Epithelial cell of proximal tubule (primary cell): ENCODE data around the gene CSTPP1. TPM values are rescaled to one million over a fixed set of nuclear protein-coding genes. Genes with fewer than 3 reads are reported as not detected.
A peak's percentile ranks its signal among the peaks of the same experiment; 100 is the strongest.

Source experiments
- DNase-seq: peaks from one replicate; pipeline ENCODE4 v3.0.0-alpha.2; 2011; ENCODE audit warnings: low read depth
- H3K4me3 ChIP-seq: 2 replicates; pipeline ENCODE4 v1.5.1; 2011; ENCODE audit warnings: low read depth, mild to moderate bottlenecking, low read length
- total RNA-seq: library from RNA; depleted of rRNA; stranded (reverse); fragments of >200 nt; gene quantifications from 2 replicates; pipeline ENCODE4 v1.2.3, GENCODE V29; 2015
- TF ChIP-seq, protein P1 (sequence below): conservative IDR thresholded peaks from 2 replicates; pipeline ENCODE4 v1.5.1; 2012; ENCODE audit warnings: low read depth, mild to moderate bottlenecking, low read length

Gene CSTPP1
- total RNA-seq, 1 donor from 2014 or later = 39.8 TPM

DNA sequence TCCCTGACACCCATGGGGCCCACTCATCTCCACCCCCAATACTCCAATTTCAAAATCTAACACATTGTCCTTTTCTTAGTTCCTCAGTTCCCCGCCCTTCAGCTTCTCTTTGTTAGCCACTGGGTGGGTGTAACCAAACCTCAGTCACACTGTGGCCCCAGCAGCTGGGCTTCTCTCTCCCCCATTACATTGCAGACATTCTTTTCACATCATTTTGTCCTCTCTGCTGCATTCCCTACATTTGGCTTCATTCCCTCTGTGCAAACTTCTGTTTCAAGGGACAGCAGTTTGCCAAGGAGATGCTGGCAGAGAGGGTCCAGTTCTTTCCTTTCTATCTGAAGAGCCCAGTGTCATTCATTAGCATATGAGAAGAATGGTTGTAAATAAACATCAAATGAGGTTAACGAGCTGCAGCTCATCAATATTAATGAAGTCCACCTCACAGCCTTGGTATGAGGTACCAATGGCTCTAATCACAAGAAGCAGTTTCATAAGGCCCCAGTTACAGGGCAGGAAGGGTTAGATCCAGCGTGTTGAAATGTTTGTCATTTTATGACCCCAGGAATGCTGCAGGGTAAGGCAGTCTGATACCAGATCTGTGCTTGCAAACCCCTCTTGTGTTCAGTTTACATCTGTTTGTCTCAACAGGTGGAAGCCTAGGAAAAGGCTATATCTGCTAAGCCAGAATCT, 167.8 kb downstream of the CSTPP1 start:
- peak; percentile 20 for DNase-seq
- TF ChIP-seq, protein P1, sequence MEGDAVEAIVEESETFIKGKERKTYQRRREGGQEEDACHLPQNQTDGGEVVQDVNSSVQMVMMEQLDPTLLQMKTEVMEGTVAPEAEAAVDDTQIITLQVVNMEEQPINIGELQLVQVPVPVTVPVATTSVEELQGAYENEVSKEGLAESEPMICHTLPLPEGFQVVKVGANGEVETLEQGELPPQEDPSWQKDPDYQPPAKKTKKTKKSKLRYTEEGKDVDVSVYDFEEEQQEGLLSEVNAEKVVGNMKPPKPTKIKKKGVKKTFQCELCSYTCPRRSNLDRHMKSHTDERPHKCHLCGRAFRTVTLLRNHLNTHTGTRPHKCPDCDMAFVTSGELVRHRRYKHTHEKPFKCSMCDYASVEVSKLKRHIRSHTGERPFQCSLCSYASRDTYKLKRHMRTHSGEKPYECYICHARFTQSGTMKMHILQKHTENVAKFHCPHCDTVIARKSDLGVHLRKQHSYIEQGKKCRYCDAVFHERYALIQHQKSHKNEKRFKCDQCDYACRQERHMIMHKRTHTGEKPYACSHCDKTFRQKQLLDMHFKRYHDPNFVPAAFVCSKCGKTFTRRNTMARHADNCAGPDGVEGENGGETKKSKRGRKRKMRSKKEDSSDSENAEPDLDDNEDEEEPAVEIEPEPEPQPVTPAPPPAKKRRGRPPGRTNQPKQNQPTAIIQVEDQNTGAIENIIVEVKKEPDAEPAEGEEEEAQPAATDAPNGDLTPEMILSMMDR = no peak
- H3K4me3 ChIP-seq = no peak overlapping the region

DNA sequence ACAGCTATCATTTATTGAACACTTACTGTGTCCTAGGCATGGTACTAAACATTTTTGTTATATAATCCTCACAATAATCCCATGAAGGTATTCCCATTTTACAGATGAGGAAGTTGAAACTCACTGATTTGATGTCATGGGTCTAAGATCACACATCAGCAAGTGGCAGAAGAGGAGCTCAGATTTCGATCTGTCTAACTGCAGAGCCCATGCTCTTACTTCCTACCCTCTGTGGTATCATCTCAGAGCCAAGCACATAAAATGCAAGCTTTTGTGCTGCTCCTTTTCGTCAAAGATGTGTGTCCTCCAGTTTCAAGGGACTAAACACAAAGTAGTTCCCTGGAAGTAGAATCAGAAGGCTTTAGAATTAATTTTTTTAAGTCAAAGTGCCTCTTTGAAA, 169.0 kb downstream of the CSTPP1 start:
- TF ChIP-seq, protein P1 = no peak
- DNase-seq = no peak
- H3K4me3 ChIP-seq = no peak overlapping the region

GRCh38 chr11:47105974-47106373, 169.4 kb downstream of the CSTPP1 start:
- TF ChIP-seq, protein P1 = no peak
- no peak overlapping the region for H3K4me3 ChIP-seq
- DNase-seq = no peak

GRCh38 chr11:47106798-47107411, 170.3 kb downstream of the CSTPP1 start:
- TF ChIP-seq, protein P1 = no peak
- no peak overlapping the region for H3K4me3 ChIP-seq
- no peak for DNase-seq

GRCh38 chr11:47107744-47108143, 171.2 kb downstream of the CSTPP1 start:
- no peak for DNase-seq
- TF ChIP-seq, protein P1 = no peak
- H3K4me3 ChIP-seq = no peak overlapping the region

GRCh38 chr11:47108214-47108613, 171.7 kb downstream of the CSTPP1 start:
- no peak for DNase-seq
- no peak overlapping the region for H3K4me3 ChIP-seq
- TF ChIP-seq, protein P1 = no peak
